K562 (cell line): ENCODE data around the gene LIN28A. TPM values are rescaled to one million over a fixed set of nuclear protein-coding genes. Genes with fewer than 3 reads are reported as not detected.

Source experiments
- CCNT2 ChIP-seq: IDR thresholded peaks from 2 replicates; pipeline ENCODE4 v1.6.1; 2011; ENCODE audit warnings: borderline replicate concordance, low read depth, mild to moderate bottlenecking, moderate library complexity, mixed read lengths, low read length; ENCODE audit not compliant: insufficient read length; ENCODE audit errors: extremely low read depth
- CREM ChIP-seq: IDR thresholded peaks from 2 replicates; pipeline ENCODE4 v1.6.1; 2014; ENCODE audit warnings: antibody characterized with exemption, low read depth
- EHMT2 ChIP-seq: fragments of 450-650 bp; IDR thresholded peaks from 2 replicates; pipeline ENCODE4 v1.6.1; 2018; ENCODE audit warnings: antibody characterized with exemption
- EWSR1 ChIP-seq: fragments of 450-650 bp; IDR thresholded peaks from 2 replicates; pipeline ENCODE4 v1.6.1; 2018; ENCODE audit warnings: borderline replicate concordance, mild to moderate bottlenecking, low read depth, moderate library complexity; ENCODE audit not compliant: partially characterized antibody
- KLF6 ChIP-seq: fragments of 250-450 bp; sonication (Bioruptor Pico); IDR thresholded peaks from 2 replicates; pipeline ENCODE4 v1.4.0; 2020; ENCODE audit warnings: mild to moderate bottlenecking, moderate library complexity, borderline replicate concordance
- L3MBTL2 ChIP-seq: fragments of 450-650 bp; IDR thresholded peaks from 2 replicates; pipeline ENCODE4 v1.6.1; 2016; ENCODE audit warnings: mild to moderate bottlenecking, moderate library complexity
- SIN3B ChIP-seq: fragments of 450-650 bp; IDR thresholded peaks from 2 replicates; pipeline ENCODE4 v1.6.1; 2017; ENCODE audit warnings: low read depth, mild to moderate bottlenecking, moderate library complexity
- TAF7 ChIP-seq: fragments of 450-650 bp; IDR thresholded peaks from 2 replicates; pipeline ENCODE4 v1.6.1; 2016; ENCODE audit warnings: missing genetic modification characterization, missing compliant biosample characterization
- TEAD1 ChIP-seq, 2 experiments: fragments of 450-650 bp in 1 of 2; sonication (generic) in 1 of 2; formaldehyde crosslinking; IDR thresholded peaks; 2 replicates each; pipeline versions ENCODE4 v1.4.0 to v1.8.0; 2020 to 2022; ENCODE audit warnings: mild to moderate bottlenecking in 2 of 2, missing genetic modification reagents in 1 of 2
- ZNF695 ChIP-seq: fragments of 450-650 bp; formaldehyde crosslinking; IDR thresholded peaks from 2 replicates; pipeline ENCODE4 v1.4.0; 2020; ENCODE audit warnings: mild to moderate bottlenecking, moderate library complexity
- polyA plus RNA-seq, 8 experiments: library from polyadenylated mRNA; depleted of rRNA in 4 of 8; stranded (reverse) in 5 of 8; unstranded in 3 of 8; fragments of >200 nt; fragmentation: Nextera tagmentation in 2 of 8; fragmentation: Illumina TruSeq in 1 of 8; extraction: Ambion mirVana in 2 of 8; extraction: Trizol in 1 of 8; gene quantifications; 2 replicates each; pipeline versions ENCODE4 v1.2.1 to v1.2.3, GENCODE V29; 2011 to 2014; ENCODE audit warnings: inconsistent platforms in 1 of 8, missing spikeins in 1 of 8
- total RNA-seq, 7 experiments: library from RNA; depleted of rRNA in 6 of 7; stranded (reverse); fragments of >200 nt in 6 of 7; fragmentation: Illumina TruSeq in 2 of 7; extraction: Trizol in 2 of 7; gene quantifications; 2 replicates each; pipeline versions ENCODE4 v1.2.1 to v1.2.3, GENCODE V29; 2011 to 2021; ENCODE audit warnings: low replicate concordance in 1 of 7
- TF ChIP-seq, protein P1 (sequence below): sonication (generic); formaldehyde crosslinking; IDR thresholded peaks from 2 replicates; pipeline ENCODE4 v1.8.0; 2022; ENCODE audit warnings: missing genetic modification reagents, mild to moderate bottlenecking, borderline replicate concordance
- TF ChIP-seq, protein P2 (sequence below): sonication (generic); formaldehyde crosslinking; IDR thresholded peaks from 2 replicates; pipeline ENCODE4 v1.9.0; 2022; ENCODE audit warnings: mild to moderate bottlenecking, missing genetic modification reagents
- TF ChIP-seq, protein P3 (sequence below): fragments of 150-350 bp; IDR thresholded peaks from 2 replicates; pipeline ENCODE4 v1.6.1; 2014; ENCODE audit warnings: low read depth, mild to moderate bottlenecking, low read length, borderline replicate concordance
- TF ChIP-seq, protein P4 (sequence below): fragments of 250-450 bp; sonication (Bioruptor Pico); IDR thresholded peaks from 2 replicates; pipeline ENCODE4 v1.5.0; 2021; ENCODE audit warnings: mild to moderate bottlenecking, borderline replicate concordance
- TF ChIP-seq, protein P5 (sequence below): sonication (generic); formaldehyde crosslinking; IDR thresholded peaks from 2 replicates; pipeline ENCODE4 v1.4.0; 2020; ENCODE audit warnings: mild to moderate bottlenecking, missing genetic modification reagents

LIN28A gene
- total and polyA plus RNA-seq, 9 of the 15 experiments (the other 6 are each of a cell fraction or from before 2014, with no cell fraction given), result 0.80 to 5.4 (median 3.9) TPM

DNA sequence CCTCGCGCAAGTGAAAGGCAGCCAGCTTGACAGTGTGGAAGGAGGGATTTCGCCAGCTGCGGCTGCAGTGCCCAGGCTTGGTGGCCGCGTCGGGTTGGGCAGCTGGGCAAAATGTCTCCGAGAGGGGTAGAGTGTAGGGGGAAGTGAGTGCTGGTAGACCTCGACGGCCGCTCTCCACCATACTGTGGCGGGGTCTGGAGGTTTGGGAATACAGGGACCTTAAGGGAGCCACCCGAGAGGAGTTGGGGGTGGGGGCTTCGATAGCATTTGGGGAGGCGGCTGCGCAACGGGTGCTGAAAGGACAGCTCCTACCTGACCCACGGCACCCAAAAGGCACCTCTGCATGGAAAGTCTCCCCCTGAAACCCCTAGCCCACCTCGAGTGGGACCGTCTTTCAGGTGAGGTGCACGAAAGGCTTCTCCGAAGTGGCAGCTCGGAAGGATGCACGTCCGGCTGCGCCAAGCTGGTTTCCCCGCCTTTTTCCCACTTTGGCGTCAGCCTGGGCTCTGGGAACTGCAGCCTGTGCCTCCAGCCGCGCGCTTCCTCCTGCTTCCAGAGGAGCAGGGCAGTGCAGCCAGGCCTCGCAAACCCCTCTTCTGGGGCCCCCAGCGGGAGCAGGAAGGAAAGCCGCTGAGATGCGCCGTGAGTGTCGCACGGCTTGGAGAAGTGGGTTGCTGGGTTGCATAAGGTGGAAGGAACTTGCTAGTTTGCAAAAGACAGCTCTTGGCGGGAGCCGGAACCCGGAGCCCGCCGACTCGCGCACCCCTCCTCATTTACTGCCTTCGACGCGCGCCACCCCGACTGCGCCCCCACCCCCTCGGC lies 61.1 kb downstream of the LIN28A start (continued):
- TF ChIP-seq L3MBTL2 (peak; percentile 44), CREM (0 out of 2 replicates have a peak, but pooled peaks have one; percentile 5), EWSR1 (no peak), CCNT2 (peak; percentile 44), ZNF695 (CRISPR knock-in tag) (peak; percentile 70; the same call in 1 of the 2 replicates), SIN3B (peak; percentile 25; the same call in 1 of the 2 replicates), EHMT2 (peak; percentile 90), TEAD1 (CRISPR knock-in tag; IDR thresholded peaks at IDR 0.05) (peak in 1 of 2 experiments; percentile 85; a peak in 2 of 4 replicates), KLF6 (CRISPR knock-in tag) (no peak), TAF7 (tag) (peak; percentile 12; the same call in 1 of the 2 replicates)
- TF ChIP-seq, protein P1, sequence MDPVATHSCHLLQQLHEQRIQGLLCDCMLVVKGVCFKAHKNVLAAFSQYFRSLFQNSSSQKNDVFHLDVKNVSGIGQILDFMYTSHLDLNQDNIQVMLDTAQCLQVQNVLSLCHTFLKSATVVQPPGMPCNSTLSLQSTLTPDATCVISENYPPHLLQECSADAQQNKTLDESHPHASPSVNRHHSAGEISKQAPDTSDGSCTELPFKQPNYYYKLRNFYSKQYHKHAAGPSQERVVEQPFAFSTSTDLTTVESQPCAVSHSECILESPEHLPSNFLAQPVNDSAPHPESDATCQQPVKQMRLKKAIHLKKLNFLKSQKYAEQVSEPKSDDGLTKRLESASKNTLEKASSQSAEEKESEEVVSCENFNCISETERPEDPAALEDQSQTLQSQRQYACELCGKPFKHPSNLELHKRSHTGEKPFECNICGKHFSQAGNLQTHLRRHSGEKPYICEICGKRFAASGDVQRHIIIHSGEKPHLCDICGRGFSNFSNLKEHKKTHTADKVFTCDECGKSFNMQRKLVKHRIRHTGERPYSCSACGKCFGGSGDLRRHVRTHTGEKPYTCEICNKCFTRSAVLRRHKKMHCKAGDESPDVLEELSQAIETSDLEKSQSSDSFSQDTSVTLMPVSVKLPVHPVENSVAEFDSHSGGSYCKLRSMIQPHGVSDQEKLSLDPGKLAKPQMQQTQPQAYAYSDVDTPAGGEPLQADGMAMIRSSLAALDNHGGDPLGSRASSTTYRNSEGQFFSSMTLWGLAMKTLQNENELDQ (CRISPR knock-in tag), result no peak
- TF ChIP-seq, protein P2, sequence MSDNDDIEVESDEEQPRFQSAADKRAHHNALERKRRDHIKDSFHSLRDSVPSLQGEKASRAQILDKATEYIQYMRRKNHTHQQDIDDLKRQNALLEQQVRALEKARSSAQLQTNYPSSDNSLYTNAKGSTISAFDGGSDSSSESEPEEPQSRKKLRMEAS, result peak; percentile 72
- TF ChIP-seq, protein P3, sequence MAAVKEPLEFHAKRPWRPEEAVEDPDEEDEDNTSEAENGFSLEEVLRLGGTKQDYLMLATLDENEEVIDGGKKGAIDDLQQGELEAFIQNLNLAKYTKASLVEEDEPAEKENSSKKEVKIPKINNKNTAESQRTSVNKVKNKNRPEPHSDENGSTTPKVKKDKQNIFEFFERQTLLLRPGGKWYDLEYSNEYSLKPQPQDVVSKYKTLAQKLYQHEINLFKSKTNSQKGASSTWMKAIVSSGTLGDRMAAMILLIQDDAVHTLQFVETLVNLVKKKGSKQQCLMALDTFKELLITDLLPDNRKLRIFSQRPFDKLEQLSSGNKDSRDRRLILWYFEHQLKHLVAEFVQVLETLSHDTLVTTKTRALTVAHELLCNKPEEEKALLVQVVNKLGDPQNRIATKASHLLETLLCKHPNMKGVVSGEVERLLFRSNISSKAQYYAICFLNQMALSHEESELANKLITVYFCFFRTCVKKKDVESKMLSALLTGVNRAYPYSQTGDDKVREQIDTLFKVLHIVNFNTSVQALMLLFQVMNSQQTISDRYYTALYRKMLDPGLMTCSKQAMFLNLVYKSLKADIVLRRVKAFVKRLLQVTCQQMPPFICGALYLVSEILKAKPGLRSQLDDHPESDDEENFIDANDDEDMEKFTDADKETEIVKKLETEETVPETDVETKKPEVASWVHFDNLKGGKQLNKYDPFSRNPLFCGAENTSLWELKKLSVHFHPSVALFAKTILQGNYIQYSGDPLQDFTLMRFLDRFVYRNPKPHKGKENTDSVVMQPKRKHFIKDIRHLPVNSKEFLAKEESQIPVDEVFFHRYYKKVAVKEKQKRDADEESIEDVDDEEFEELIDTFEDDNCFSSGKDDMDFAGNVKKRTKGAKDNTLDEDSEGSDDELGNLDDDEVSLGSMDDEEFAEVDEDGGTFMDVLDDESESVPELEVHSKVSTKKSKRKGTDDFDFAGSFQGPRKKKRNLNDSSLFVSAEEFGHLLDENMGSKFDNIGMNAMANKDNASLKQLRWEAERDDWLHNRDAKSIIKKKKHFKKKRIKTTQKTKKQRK, result no peak
- TF ChIP-seq, protein P4, sequence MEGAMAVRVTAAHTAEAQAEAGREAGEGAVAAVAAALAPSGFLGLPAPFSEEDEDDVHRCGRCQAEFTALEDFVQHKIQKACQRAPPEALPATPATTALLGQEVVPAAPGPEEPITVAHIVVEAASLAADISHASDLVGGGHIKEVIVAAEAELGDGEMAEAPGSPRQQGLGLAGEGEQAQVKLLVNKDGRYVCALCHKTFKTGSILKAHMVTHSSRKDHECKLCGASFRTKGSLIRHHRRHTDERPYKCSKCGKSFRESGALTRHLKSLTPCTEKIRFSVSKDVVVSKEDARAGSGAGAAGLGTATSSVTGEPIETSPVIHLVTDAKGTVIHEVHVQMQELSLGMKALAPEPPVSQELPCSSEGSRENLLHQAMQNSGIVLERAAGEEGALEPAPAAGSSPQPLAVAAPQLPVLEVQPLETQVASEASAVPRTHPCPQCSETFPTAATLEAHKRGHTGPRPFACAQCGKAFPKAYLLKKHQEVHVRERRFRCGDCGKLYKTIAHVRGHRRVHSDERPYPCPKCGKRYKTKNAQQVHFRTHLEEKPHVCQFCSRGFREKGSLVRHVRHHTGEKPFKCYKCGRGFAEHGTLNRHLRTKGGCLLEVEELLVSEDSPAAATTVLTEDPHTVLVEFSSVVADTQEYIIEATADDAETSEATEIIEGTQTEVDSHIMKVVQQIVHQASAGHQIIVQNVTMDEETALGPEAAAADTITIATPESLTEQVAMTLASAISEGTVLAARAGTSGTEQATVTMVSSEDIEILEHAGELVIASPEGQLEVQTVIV (CRISPR knock-in tag), result peak; percentile 7; the same call in 1 of the 2 replicates
- TF ChIP-seq, protein P5, sequence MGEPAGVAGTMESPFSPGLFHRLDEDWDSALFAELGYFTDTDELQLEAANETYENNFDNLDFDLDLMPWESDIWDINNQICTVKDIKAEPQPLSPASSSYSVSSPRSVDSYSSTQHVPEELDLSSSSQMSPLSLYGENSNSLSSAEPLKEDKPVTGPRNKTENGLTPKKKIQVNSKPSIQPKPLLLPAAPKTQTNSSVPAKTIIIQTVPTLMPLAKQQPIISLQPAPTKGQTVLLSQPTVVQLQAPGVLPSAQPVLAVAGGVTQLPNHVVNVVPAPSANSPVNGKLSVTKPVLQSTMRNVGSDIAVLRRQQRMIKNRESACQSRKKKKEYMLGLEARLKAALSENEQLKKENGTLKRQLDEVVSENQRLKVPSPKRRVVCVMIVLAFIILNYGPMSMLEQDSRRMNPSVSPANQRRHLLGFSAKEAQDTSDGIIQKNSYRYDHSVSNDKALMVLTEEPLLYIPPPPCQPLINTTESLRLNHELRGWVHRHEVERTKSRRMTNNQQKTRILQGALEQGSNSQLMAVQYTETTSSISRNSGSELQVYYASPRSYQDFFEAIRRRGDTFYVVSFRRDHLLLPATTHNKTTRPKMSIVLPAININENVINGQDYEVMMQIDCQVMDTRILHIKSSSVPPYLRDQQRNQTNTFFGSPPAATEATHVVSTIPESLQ (CRISPR knock-in tag), result peak; percentile 94
